T-helper 22 cell (primary cell): ENCODE results near the gene MAMDC4.
A peak's percentile ranks its signal among the peaks of the same experiment; 100 is the strongest.
"Not testable (repeated sequence)": the region's sequence is repeated elsewhere in the genome, so short reads cannot be mapped to it uniquely, and the experiment has no call there.

ENCODE experiments used
- DNase-seq: peaks from one replicate; pipeline ENCODE4 v3.0.0-alpha.2; 2020; ENCODE audit warnings: low read depth

Gene MAMDC4

DNA sequence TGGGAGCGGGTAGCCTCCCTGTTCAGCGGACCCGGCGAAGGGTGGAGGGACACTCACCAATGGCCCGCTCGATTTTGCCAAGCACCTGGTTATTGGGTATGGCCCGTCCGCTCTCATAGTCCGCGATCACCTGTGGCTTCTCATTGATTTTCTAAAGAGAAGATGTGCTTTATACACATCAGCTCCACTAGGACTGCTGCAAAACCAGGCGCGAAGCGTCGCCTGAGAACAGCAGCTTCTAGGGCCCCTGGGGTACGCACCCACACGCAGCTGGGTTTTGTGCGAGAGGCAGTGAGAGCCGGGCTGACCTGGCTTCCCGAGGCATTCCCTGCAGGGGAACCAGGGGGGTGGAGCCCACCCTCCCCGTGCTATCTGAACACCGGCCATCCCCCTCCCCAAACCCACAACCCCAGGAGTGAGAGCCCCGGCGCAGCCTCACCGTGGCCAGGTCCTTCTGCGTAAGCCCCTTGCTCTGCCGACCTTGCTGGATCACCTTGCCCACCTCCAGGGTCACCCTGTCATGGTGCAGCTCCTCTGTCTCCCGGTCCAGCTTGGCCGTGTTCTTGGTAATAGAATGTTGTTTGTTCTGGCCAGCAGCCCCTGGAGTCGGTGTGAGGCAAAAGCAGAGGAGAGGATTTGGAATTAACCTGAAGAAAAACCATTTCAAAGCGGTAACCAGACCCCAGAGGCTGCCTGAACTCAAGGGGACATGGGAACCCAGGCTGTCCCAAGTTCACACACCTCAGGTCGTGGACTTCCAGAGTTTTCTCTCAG is 10.9 kb downstream of the MAMDC4 start:
- no peak for DNase-seq

DNA sequence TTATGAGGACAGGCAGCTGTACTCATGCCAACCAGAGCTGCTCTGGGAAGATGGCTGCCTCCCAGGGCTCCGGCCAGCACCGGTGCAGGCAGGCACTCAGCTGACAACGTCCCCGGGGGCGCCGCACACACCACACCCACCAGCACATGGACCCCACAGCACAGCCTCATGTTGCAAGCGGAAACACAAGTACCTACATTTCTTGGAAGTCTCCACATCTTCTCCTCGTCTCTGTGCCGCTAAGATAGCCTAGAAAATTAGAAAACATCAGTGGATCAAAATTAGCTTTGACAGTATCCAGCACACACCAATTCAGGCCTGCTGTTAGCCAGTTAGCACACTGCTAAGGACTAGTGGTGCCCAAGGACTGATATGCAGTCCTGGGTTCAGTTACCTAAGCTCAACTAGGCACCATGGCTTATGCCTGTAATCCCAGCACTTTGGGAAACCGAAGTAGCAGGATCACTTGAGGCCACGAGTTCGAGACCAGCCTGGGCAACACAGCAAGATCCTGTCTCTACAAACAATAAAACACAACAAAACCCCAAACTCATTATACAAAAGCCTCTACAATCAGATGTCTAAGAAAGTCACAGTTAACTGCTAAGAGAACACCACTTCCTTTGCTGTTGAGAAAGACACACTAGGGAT is 11.6 kb downstream of the MAMDC4 start:
- DNase-seq, result no peak

DNA sequence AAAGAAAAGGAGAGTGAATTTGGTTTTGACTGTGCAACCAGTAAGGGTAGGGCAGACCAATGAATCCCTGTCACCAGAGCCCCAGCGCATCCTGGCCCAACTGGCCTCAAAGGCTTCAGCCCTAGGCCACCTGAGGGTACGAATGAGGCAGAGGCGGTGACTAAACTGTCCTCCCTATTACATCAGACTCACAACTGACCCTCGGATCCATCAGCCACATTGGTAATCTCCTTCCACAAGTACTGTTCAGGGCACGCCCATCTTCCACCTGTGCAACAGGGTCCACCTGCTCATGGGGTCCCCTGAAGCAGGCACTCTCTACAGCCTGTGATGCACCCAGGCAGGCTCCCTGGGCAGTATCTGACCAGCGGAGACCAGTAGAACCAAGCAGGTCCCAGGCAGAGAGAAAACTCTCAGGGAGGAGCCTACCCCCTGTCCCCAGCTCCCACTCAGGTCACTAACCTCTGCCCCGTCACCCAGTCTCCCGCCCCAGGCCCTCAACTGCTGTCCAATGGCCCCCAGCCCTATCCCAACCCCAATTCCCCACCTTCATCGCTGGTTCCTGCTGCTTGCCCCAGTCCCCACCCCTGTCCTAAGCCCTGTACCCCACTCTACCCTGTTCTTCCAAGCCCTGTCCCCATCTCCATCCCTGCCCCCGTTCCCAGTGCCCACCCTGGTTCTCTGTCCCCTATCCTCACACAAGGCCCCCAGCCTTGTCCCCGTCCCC is 13.1 kb downstream of the MAMDC4 start:
- no peak for DNase-seq

DNA sequence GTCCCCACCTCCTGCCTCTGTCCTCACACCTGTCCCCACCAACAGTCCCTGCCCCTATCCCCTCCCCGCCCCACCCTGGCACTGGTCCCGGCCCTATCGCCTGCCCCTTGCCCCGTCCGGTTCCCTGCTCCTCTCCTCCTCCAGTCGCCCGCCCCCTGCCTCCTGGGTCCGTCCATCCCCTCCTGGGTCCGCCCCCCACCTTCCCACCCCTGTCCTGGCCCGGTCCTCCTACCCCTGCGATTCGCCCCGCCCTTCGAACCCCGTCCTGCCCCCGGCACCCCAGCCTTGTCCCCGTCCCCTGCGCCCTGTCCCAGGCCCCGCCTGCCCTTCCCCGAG is 13.6 kb downstream of the MAMDC4 start:
- no peak for DNase-seq

DNA sequence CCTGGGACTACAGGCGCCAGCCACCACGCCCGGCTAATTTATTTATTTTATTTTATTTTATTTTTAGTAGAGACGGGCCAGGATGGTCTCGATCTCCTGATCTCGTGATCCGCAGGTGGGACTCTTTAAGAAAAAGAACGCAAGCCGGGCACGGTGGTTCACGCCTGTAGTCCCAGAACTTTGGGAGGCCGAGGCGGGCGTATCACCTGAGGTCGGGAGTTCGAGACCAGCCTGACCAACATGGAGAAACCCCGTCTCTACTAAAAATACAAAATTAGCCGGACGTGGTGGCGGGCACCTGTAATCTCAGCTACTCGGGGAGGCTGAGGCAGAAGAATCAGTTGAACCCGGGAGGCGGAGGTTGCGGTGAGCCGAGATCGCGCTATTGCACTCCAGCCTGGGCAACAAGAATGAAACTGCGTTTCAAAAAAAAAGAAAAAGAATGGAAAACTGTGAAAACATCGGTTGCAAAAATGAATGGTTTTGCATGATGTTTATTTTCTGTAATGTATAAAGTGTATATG is 14.8 kb downstream of the MAMDC4 start:
- not testable (repeated sequence) for DNase-seq

DNA sequence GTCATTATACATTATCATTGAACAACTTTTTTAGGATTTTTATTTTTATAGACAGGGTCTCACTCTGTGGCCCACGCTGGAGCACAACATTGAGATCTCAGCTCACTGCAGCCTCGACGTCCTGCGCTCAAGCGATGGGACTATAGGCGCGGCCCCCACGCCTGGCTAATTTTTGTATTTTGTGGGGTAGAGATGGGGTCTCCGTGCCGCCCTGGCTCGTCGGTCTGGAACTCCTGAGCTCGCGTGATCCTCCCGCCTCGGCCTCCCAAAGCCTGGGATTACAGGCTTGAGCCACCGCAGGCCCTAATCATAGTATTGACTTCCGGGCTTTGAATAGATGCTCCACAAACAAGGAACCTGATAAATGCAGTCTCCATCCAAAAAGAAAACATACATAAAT is 15.3 kb downstream of the MAMDC4 start:
- DNase-seq, result no peak

DNA sequence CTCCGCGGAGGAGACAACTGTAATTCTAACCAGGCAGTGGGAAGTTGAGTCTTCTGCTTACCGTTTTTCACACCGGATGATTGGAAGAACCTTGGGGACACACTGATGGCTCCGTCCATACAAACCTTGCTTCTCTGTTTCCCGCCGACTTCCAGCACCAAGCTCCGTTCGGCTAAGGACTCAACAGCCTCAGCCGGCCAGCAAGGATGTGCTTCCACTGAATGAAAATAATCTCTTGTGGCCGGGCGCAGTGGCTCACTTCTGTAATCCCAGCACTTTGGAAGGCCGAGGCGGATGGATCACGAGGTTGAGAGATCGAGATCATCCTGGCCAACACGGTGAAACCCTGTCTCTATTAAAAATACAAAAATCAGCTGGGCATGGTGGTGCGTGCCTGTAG is 15.8 kb downstream of the MAMDC4 start:
- no peak for DNase-seq

DNA sequence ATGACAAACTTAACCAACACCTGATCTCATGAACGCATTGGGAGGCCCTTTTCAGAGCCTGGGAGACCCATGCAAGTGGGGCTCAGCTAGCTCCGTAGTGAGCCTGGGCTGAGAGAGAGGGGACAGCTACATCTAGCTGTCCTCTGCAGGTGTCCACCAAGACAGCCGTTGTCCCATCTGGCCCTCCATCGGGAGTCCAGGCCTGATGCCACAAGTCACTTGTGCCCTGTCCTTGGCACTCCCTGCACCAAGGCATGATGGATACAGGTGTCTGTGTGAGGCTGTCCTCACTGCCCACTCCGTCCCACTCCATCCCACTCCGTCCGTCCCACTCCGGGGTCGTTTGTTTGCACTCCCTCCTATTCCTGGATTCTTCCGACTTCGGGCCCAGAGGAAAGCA is 16.5 kb downstream of the MAMDC4 start:
- DNase-seq, result no peak

DNA sequence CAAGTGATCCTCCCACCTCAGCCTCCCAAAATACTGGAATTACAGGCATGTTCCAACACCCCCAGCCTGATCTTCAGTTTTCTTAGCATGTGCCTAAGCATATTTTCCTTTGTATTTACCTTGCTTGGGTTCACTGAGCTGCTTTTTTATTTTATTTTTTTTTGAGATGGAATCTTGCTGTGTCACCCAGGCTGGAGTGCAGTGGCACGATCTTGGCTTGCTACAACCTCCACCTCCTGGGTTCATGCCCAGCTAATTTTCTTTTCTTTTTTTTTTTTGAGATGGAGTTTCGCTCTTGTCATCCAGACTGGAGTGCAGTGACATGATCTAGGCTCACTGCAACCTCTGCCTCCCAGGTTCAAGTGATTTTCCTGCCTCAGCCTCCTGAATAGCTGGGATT is 17.5 kb downstream of the MAMDC4 start:
- not testable (repeated sequence) for DNase-seq

DNA sequence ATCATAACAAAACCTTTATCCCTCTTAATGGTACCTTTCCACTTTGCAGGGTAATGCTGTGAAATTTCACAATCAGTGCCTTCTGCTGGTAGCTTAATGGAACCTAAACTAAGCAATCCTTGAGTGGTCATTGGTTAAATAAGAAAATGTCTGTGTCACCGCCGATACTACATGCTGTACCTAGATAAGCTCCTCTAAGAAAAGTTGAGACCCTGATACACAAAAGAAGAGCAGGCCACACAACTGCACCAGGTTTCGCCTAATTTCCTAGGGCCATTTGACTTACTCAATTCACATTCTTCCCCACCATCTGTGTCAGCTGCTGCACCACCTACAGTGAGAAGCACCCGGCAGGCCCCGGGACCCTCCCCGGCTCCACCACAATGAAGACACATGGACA is 23.0 kb downstream of the MAMDC4 start:
- no peak for DNase-seq

DNA sequence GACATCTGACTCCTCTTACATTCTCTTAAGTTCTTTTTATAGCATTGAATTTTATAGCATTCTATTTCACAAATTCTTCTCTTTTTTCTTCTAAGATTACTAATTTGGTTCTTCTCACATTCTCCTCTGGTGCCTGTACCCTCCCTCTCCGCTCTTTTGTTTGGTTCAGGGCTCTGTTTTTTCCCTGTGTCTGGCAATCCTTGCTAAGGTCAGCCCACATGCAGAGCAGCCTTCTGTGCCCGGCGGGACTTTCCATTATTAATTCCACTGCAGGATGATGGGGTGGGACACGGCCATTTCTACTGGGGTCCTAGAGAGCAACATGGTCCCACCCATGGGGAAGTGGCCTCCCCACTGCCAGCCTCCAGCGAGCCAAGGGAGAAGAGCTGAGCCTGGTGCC is 24.3 kb downstream of the MAMDC4 start:
- DNase-seq, result no peak

DNA sequence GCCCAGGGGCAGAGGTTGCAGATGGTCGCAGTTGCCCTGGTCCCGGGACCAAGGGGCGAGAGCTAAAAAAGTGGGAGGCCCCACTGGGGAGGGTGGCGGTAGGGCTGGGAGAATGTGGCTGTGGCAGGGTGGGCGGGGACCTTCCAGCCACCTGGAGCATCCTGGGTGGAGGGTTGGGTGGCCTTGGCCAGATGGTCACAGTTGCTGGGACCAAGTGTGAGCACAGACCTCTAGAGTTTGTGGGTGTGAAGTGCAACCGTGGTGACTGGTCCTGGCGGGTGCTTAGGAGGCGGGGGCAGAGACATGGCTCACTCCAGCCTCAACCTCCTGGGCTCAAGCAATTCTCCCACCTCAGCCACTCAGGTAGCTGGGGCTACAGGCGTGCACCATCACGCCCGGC is 28.5 kb downstream of the MAMDC4 start:
- no peak for DNase-seq

DNA sequence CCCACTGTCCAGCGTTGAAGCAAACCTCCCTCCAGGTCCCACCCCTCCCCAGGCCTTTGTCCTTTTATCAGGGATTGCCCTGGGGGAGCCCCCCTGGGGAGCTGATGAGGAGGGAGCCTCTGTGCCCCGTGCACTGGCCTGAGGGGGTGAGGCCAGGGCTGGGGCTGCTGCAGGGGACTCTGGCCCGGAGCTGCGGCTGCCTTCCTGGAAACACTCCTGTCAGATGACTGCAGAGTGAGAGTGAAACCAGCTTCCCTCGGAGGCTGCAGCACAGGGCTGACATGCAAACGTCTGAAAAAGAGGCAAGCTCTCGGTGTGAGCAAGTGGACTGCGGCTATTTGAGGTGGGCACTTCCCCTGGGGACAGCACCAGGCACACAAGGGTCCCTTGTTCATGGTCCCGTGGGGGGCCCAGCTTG is 29.6 kb downstream of the MAMDC4 start:
- no peak for DNase-seq

DNA sequence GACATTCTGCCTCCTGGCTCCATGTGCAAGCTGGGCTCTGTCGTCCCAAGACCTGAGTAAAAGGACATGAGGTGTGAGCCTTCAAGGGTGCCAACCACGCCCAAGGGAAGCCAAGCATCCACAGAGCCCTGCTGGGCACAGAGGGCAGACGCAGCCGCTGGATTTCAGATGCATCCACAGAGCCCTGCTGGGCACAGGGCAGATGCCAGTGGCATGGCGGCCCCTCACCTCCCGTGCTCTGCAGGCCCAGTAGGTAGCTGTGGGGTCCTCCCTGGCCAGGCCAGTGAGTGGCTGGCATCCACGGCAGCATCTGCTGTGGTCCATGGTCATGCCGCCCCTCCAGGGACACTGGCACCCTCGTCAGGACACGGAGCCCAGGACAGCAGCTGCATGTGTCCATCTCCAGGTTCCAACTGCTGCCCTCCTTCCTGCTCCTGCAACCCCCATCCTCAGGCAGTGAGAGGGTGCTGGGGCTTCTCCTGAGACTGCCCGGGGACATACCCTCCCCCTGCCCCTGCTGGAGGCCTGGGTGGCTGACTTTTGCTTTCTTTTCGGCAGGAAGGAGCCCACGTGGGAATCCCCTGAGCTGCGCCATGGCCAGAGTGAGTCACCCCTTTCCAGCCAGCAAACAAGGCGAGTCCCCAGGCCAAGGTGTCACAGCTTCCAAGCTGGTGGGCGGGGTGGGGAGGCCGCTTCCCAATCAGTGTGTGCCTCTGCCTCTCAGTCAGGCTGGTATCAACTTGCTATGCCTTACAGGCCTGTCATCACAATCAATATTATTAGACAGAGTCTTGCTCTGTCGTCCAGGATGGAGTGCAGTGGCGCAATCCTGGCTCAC is 30.2 kb downstream of the MAMDC4 start:
- peak; percentile 87 for DNase-seq

DNA sequence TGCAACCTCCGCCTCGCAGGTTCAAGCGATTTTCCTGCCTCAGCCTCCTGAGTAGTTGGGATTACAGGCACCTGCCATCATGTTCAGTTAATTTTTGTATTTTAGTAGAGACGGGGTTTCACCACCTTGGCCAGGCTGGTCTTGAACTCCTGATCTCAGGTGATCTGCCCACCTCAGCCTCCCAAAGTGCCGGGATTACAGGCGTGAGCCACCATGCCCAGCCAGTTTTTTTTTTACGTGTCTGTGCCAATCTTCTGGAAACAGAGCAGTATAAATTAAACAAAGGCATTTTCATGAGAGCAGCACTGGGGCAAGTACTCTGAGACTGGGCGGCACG is 30.8 kb downstream of the MAMDC4 start:
- DNase-seq, result not testable (repeated sequence)

DNA sequence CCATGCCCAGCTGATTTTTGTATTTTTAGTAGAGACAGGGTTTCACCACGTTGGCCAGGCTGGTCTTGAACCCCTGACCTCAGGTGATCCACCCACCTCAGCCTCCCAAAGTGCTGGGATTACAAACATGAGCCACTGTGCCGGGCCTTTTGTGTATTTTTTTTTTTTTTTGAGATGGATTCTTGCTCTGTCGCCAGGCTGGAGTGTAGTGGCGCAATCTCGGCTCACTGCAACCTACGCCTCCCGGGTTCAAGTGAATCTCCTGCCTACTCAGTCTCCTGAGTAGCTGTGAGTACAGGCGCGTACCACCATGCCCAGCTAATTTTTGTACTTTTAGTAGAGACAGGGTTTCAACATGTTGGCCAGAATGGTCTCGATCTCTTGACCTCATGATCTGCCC is 31.5 kb downstream of the MAMDC4 start:
- not testable (repeated sequence) for DNase-seq

DNA sequence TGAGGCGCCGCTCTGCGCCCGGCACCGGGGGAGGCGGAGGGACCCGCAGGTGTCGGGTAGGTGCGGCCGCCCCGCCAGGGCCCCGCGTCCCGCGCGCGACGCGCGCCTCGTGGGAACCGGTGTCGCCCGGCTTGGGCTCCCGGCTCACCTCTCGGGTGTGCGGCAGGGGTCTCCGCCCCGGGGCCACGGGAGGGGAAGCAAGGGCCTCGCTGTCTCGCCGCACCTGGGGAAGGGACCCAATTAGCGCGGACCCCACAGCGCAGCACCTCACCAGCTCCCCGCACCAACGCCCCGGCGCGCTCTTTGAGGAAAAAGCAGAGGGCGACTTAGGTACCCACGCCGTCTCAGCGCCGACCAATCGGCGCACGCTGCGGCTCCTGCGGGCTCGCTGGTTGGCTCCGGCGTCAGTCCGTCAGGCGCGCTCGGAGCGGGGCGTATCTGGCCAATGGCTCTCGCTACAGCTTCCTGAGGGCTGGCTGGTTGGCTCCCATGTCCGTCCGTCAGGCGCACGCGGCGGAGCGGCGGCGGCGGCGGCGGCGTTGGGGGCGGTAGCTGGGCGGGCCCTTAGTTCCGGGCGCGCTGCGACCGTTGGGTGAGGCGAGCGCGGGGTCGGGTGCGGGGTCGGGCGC is 33.9 kb downstream of the MAMDC4 start, which contains the start of gene TRAF2:
TSS of gene TRAF2 (plus strand) at position 567 of the 629 bp plus-strand sequence. CDS start 12,225 bp downstream, outside the sequence.
- peak; percentile 96 for DNase-seq

DNA sequence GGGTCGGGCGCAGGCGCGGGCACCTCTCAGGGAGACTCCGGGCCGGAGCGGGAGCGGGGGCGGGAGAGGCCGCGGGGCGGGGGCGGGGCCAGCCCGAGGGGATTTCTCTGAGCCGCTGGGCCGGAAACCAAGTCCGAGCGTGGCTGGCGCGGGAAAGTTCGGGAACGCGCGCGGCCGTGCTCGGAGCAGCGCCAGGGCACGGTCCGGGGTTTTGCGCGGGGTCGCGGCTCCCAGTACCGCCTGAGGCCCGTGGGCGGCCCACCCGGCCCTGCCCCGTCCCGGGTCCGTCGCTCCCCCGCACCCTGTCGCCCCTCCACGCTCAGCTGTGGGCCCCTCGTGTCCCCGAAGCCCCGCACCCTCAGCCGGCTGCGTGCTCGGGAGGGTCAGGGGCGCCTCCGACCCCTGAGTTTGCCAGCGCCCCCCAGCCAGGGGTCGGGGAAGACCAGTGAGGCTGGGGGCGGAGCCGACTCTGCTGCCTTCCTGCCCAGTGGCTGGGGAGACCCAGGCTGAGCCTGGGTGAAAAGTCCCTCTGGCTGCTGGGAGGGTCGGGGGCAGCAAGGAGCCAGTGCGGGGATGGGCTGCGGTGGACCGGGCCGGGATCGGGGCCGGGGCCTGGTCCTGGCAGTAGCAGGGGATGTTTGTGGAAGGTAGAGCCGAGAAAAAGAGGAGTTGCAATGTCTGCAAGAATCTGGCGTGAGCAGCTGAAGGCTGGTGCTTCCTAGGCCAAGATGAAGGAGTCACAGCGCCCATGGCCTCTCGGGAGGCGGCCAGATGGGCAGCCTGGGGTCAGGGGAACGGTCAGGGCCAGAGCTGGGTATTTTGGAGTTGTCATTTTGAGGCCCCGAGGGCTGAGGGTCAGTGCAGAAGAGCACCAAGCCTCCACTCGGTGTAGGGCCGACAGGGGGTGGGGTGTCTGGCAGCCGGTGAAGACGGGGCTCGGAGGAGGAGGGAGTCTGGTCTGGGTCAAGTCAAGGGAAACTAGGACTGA is 34.8 kb downstream of the MAMDC4 start:
- peak; percentile 71 for DNase-seq

DNA sequence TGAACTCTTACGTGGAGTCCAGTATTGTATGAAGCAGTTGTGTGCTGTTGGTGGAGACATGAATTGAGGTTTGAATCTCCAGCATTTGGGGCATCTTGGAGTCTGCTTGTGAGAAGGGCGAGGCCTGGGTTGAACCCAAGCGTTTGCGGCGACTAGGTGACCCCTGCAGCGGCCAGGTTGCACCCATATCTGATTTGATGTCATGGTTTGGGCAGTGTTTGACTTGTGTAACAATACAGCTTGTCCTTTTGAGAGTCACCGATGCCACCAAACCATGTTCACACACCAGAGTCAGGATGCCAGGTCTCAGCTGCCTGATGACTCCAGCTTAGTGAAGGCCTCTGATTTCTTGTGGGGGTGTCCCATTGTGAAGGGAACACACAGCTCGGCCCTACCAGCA is 36.3 kb downstream of the MAMDC4 start:
- DNase-seq, result no peak

DNA sequence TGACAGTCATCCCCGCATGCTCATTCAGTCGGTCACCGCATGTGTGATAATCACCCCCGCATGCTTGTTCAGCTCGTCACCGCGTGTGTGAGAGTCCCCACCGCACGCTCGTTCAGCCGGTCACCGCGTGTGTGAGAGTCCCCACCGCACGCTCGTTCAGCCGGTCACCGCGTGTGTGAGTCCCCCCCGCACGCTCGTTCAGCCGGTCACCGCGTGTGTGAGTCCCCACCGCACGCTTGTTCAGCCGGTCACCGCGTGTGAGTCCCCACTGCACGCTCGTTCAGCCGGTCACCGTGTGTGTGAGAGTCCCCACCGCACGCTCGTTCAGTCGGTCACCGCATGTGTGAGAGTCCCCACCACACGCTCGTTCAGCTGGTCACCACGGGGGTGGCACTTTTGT is 37.7 kb downstream of the MAMDC4 start:
- no peak for DNase-seq
